ENCODE measurements around the gene FADD.

The FADD gene

GRCh38 chr11:70202920-70203750 is at the start of gene FADD:
Gene FADD, plus strand, starts transcription at chr11:70203296. Its CDS starts 164 bp downstream, at chr11:70203460.
- DNase-seq (ENCODE audit: low read depth) = peak; percentile 90

DNA sequence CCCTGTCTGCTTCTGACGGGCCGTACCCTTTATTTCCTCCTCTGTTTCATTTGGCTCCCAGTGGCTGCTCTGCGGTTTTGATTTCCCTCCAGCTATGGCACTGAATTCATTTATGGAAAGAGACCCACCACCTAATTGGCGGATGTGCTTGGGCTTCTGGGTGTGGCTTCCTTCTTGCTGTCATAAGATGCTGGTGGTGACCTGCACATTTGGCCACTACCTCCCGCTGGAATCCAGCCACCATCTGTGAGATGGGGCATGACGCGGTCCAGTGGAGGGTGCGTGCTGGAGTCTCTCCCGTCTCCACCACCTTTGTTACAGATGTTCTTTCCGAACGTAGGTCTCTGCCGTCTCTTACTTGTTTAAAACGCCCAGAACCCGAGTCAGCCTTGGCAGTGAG is 47.7 kb upstream of the FADD start:
- DNase-seq (ENCODE audit: low read depth) = no peak

GRCh38 chr11:70156291-70157037 is 46.6 kb upstream of the FADD start:
- no peak for DNase-seq (ENCODE audit: low read depth)

- no peak for DNase-seq (ENCODE audit: low read depth)
Observed at GRCh38 chr11:70158201-70158600, 44.9 kb upstream of the FADD start.

- DNase-seq (ENCODE audit: low read depth) = no peak
Observed at GRCh38 chr11:70158757-70159389, 44.2 kb upstream of the FADD start.

DNA sequence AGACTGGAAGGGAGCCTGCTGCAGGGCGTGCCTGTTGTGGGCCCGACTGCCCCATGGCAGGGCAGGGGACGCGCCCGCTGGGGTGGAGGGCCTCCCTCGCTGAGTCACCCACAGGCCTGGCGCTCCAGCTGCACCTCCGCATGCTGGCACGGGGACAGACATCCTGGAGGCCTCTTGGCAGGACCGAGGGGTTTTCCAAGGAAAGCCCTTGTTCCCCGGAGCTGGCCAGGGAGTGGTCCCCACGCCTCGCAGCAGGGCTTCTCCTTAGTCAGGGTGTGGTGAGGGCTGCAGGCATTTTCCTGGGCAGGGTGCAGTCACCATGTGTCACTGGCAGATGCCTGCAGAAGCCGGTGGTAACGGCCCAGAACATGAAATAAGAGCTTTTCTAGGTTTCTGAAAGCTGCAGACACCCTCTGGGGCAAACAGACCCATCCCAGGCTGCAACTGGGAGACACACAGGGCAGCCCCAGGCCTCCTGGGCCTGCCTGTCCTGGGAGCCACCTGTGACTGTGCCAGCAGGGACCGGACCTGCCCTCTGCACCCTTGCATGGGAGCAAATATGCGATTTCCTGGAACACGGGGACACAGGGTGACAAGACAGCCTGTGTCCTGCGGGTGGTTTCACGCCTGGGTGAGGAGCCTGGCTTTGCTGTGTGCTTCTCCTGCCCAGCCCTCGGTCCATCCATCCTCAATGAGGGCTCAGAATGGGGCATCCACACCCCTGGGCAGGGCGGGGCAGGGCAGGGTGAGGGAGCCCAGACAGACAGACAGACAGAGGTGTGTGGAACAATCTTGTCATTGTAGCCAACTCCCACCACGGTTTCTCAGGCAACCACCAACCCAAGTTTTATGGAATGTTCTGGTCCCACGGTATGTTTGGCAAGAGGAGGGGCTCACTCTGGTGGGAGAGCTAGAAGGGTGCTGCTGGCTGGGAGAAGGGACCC is 43.2 kb upstream of the FADD start:
- DNase-seq (ENCODE audit: low read depth) = no peak

DNA sequence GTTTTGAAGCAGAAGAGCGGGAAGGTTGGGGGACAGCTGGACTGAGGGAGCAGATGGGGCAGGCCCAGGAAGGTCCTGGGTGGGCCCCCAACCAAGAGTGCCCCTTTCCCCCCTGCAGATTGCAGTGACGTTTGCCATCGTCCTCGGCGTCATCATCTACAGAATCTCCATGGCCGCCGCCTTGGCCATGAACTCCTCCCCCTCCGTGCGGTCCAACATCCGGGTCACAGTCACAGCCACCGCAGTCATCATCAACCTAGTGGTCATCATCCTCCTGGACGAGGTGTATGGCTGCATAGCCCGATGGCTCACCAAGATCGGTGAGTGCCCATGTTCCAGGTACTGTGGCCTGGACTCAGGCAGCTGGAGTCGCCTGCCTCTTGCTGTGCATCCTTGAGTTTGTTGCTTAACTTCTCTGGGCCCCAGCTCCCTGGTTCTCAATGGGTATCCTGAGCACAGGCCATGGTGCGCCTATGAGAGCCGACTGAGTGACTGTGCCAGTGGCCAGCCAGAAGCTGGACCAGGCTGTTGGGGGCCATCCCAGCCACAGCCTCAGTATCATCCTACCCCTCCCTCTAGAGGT is 42.0 kb upstream of the FADD start:
- no peak for DNase-seq (ENCODE audit: low read depth)

- DNase-seq (ENCODE audit: low read depth) = no peak
Observed at GRCh38 chr11:70164705-70165104, 38.4 kb upstream of the FADD start.

DNA sequence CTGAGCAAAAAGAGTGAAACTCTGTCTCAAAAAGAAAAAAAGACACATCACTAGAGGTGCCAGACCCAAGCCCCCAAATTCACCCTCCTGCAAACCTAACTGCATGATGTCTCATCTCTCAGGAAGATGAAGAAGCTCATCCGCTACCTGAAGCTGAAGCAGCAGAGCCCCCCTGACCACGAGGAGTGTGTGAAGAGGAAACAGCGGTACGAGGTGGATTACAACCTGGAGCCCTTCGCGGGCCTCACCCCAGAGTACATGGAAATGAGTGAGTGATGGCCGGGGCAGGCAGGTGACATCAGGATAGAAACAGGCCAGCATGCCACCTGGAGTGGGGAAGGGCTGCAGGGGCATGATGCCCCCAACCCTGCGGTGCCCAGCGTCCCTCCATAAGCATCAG is 36.0 kb upstream of the FADD start:
- DNase-seq (ENCODE audit: low read depth) = no peak

DNA sequence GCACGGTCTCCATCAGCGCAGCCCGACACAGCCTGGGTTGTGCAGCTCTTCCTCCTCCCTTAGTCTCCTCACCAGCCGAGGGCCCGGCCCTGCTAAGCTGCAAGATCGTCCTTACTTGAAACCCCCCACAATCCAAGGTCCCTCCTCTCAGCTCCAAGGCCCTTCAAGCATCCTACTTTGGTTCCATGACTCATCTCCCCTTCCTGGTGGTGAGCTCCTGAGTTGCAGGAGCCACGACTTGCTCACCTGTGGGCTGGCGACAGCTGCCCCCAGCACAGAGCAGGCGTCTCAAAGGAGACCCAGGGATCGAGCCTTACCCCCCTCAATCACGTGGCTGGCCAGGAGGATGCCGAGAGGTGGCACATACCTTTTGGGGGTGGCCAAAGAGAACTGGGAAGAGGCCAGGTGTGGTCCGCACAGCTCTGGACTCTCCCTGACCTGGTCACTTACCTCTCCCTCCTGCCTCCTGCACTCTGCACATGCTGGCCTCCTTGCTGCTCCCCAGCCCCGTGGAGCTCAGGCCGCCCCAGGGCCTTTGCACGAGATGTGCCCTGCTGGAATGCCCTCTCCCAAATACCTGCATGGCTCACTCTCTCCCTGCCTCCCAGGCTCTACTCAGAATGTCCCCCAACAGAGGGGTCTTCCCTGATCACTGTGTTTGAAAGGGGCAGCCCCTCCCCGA is 35.2 kb upstream of the FADD start:
- no peak for DNase-seq (ENCODE audit: low read depth)

DNA sequence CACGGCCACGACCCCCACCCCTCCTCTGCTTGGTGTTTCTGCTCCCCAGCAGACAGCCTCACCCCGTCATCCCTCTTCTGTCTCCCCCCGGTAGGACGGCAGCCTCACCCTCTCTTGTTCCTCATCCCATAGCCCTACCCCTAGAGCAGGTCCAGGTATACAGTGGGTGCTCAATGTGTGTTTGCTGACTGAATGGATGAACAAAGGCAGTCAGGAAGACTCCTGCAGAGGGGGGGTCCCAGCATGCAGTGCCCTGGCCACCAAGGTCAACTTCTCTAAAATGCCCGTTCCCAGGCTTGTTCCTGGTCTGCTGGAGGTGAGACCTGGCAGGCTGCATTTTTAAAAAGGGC is 34.7 kb upstream of the FADD start:
- no peak for DNase-seq (ENCODE audit: low read depth)

DNA sequence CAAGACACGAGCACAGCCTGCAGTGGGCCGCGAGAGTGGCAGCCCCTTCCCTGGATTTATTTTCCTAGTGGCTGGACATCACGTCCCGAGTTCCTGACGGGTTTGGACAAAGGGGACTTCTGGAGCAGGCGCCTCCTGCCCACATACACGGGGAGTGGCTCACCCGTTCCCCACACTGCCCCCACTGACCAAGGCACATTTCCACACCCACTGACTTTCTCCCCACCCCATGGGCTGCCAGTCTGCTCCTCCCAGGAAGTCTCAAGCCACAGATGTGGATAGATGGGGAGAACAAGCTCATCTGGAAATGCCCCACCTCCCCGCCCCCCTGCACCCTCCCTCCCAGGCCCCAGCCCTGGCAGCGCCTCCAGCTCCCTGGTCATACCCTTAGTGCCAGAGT is 34.0 kb upstream of the FADD start:
- DNase-seq (ENCODE audit: low read depth) = no peak

- DNase-seq (ENCODE audit: low read depth) = no peak
Observed at GRCh38 chr11:70169632-70170031, 33.5 kb upstream of the FADD start.

DNA sequence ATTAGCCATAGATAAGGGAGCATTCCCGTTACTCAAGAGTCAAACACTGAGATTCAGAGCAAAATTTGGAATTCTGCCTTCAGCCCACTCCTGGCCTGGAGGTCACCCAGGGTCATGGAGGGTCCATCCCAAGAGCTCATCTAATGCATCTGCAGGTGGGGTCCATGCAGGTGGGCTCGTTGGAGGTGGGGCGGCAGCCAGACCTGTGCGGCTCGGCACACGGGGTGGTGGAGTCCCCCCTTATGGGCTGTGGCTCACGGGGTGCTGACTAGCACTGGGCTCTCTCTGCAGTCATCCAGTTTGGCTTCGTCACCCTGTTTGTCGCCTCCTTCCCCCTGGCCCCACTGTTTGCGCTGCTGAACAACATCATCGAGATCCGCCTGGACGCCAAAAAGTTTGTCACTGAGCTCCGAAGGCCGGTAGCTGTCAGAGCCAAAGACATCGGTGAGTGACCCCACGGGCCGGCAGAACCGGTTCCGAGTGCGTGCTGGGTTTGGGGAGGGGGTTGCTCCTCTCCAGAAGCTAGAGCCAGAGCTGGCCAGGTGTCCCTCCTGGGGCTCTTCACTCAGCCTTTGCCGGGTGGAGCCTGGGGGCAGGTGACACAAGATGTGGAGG is 32.4 kb upstream of the FADD start:
- no peak for DNase-seq (ENCODE audit: low read depth)

DNA sequence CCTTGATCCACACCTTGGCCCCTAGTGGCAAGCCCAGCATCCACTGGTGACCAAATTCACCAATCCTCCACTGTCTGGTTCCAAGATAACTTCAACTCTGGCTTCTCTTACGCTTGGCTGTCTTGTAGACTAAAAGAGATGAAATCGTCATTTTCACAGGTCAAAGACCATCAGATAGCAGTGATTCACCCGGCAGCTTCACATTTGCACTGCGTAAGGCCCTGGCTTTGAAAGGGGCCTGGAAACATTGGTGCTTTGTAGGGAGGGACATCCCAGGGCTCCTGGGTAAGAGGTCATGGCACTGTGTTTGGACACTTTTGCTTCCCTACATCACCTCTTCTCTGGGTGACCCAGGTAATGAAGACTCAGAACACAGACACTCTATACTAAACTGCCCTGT is 30.1 kb upstream of the FADD start:
- no peak for DNase-seq (ENCODE audit: low read depth)

DNA sequence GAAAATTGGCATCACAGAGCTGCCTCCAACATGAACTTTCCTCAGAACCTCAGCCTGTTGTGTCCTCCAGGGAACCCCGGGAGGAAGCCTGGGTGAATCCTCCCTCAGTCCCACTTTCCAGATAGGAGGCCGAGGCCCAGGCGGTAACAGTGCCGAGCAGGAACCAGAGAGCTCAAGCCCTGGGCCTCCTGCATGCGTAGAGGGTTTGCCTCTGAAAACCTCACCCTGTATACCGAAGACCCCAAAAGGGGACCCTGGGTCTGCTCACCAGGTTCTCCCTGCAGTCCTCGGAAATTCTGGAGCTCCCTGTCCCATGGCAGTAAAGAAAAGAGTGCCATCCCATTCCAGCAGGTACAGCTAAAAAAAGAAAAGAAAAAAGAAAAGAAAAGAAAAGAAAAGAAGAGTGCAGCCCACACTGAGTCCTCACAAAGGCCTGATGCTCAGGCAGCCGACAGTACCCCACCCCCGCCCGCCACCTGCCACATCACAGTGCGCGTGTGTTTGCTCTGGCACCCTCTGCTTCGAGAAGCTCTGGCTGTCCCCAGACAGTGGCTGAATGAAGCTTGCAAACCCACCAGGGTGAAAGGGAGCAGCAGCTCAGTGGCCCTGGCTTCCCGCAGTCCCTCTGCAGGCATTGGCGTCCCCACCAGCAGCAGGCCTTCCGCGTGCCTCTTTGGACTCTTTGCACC is 28.4 kb upstream of the FADD start:
- no peak for DNase-seq (ENCODE audit: low read depth)

- no peak for DNase-seq (ENCODE audit: low read depth)
Observed at GRCh38 chr11:70175236-70175698, 27.8 kb upstream of the FADD start.

GRCh38 chr11:70176940-70177689 is 26.0 kb upstream of the FADD start:
- DNase-seq (ENCODE audit: low read depth) = no peak

DNA sequence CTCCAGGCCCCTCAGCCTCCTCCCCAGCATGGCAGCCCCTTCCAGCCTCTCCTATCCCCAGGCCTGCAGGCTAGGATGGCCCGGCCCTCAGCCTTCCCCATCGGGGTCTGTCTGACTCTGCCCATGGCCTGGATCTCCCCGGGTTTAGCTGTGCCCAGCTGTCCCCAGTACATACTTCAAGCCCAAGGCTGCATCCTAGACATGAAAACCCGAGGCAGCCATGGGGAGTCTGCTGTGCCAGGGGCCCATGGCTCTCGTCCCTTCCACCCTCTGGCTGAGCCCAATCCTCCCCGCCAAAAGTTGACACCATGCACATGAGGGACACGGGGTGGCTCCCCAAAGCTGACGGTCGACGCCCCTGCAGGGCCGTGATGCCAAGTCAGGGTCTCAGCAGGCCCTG is 22.2 kb upstream of the FADD start:
- DNase-seq (ENCODE audit: low read depth) = no peak
